KMS-11 (cell line): ENCODE results near the gene KDM4B.
"Not testable (repeated sequence)": the region's sequence is repeated elsewhere in the genome, so short reads cannot be mapped to it uniquely, and the experiment has no call there.

Experiments
- H2AFZ ChIP-seq: fragments of 200-600 bp; sonication (generic); 2 replicates; pipeline ENCODE4 v1.6.1; 2016; ENCODE audit warnings: antibody characterized with exemption, mixed run types, low read depth
- H3K27ac ChIP-seq: fragments of 200-600 bp; sonication (generic); 2 replicates; pipeline ENCODE4 v1.6.1; 2016; ENCODE audit warnings: mild to moderate bottlenecking, mixed run types
- H3K27me3 ChIP-seq: fragments of 200-600 bp; sonication (generic); 2 replicates; pipeline ENCODE4 v1.6.1; 2017; ENCODE audit warnings: mild to moderate bottlenecking, low read depth, mixed run types, moderate library complexity; ENCODE audit not compliant: insufficient read depth
- H3K36me3 ChIP-seq: fragments of 200-600 bp; sonication (generic); 2 replicates; pipeline ENCODE4 v1.6.1; 2017; ENCODE audit warnings: mild to moderate bottlenecking, mixed run types; ENCODE audit not compliant: insufficient read depth
- H3K4me1 ChIP-seq: fragments of 200-600 bp; sonication (generic); 2 replicates; pipeline ENCODE4 v1.6.1; 2016; ENCODE audit warnings: mild to moderate bottlenecking, low read depth, mixed run types; ENCODE audit not compliant: poor library complexity, severe bottlenecking
- H3K4me2 ChIP-seq: fragments of 200-600 bp; sonication (generic); 2 replicates; pipeline ENCODE4 v1.7.0; 2016; ENCODE audit warnings: mild to moderate bottlenecking, mixed run types
- H3K4me3 ChIP-seq: fragments of 200-600 bp; sonication (generic); IDR thresholded peaks from 2 replicates; pipeline ENCODE4 v1.6.1; 2017; ENCODE audit warnings: low read depth, low read length, mixed read lengths; ENCODE audit not compliant: insufficient read depth
- H3K79me2 ChIP-seq: fragments of 200-600 bp; sonication (generic); 2 replicates; pipeline ENCODE4 v1.6.1; 2016; ENCODE audit warnings: low read depth, mixed run types; ENCODE audit not compliant: insufficient read depth
- H3K9ac ChIP-seq: fragments of 200-600 bp; sonication (generic); 2 replicates; pipeline ENCODE4 v1.6.1; 2016; ENCODE audit warnings: mild to moderate bottlenecking, mixed run types
- H4K20me1 ChIP-seq: fragments of 200-600 bp; sonication (generic); 2 replicates; pipeline ENCODE4 v1.6.1; 2016; ENCODE audit warnings: mild to moderate bottlenecking, mixed run types; ENCODE audit not compliant: insufficient read depth
- TF ChIP-seq, protein P1 (sequence below): fragments of 200-600 bp; sonication (generic); conservative IDR thresholded peaks from 2 replicates; pipeline ENCODE4 v1.6.1; 2017; ENCODE audit warnings: low read depth, mild to moderate bottlenecking, antibody characterized with exemption, low read length, moderate library complexity, mixed read lengths

KDM4B gene

DNA sequence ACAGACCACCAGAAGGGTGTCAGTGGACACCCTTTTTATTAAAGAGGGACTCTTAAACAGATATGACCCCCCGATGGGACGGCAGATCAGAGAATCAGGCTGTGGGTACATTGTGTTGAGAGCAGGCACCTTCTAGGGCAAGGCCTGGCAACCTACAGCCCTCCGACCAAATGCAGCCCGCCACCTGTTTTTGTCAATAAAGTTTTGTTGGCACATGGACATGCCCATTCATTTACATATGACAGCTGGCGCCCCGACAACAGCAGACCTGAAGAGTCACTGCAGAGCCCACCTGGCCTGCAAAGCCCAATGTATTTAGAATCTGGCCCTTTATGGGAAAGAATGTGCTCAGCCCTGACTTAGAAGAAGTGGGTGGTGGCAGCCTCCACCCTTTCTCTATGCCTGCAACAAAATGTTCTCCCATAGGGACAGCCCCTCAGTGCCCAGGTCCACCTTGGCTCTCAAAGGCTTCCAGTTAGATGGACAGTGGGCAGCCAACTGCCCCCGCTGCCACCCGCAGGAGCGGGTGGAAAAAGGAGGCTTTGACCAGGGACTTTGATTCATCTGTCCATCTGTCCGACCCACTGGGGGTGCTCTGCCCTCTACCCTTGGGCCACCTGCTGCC, 186.8 kb downstream of the KDM4B start:
- H4K20me1 ChIP-seq: no peaks in the 10 kb centered on the region
- no peaks in the 10 kb centered on the region for H3K36me3 ChIP-seq
- no peaks in the 10 kb centered on the region for H3K4me1 ChIP-seq
- H3K27ac ChIP-seq: no peak overlapping the region
- H3K27me3 ChIP-seq: no peaks in the 10 kb centered on the region
- no peak overlapping the region for H3K4me3 ChIP-seq
- TF ChIP-seq, protein P1, sequence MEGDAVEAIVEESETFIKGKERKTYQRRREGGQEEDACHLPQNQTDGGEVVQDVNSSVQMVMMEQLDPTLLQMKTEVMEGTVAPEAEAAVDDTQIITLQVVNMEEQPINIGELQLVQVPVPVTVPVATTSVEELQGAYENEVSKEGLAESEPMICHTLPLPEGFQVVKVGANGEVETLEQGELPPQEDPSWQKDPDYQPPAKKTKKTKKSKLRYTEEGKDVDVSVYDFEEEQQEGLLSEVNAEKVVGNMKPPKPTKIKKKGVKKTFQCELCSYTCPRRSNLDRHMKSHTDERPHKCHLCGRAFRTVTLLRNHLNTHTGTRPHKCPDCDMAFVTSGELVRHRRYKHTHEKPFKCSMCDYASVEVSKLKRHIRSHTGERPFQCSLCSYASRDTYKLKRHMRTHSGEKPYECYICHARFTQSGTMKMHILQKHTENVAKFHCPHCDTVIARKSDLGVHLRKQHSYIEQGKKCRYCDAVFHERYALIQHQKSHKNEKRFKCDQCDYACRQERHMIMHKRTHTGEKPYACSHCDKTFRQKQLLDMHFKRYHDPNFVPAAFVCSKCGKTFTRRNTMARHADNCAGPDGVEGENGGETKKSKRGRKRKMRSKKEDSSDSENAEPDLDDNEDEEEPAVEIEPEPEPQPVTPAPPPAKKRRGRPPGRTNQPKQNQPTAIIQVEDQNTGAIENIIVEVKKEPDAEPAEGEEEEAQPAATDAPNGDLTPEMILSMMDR: no peak
- no peaks in the 10 kb centered on the region for H3K79me2 ChIP-seq
- no peak overlapping the region for H2AFZ ChIP-seq
- no peak overlapping the region for H3K4me2 ChIP-seq
- H3K9ac ChIP-seq: no peak overlapping the region

DNA sequence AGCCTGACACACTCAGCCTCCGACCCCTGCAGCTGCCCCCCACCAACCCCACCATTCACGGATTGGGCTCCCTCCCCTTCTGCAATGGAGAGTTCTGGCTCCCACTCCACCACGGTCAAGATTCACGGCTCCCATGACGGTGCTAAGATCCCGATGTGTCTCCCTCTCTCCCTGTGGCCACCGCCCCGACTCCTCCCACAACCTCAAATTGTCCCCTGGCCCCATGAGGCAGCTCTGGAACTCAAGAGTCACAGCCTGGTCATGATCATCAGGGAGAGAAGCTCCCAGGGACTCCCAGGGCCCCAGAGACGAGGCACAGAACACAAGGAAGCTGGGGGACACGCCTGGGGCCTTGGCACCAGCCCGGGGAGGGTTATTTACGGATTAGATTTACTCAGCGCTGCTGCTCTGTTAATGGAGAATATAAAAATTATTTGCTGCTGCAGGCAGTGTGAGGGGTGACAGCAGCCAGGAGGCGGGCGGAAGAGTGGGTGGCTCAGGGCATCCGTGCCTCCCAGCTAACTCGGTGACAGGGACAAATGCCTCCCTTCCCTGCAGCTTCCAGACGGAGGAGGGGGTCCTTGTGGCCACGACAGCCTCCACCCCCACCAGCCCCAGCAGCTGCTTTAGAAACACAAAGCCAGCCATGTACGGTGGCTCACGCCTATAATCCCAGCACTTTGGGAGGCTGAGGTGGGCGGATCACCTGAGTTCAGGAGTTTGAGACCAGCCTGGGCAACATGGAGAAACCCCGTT, 187.5 kb downstream of the KDM4B start:
- Histone ChIP-seq H3K4me2 (no peak overlapping the region), H3K4me1 (no peaks in the 10 kb centered on the region), H3K4me3 (no peak overlapping the region), H4K20me1 (no peaks in the 10 kb centered on the region), H3K27me3 (no peaks in the 10 kb centered on the region), H3K9ac (no peak overlapping the region), H3K27ac (no peak overlapping the region), H2AFZ (no peak overlapping the region), H3K36me3 (no peaks in the 10 kb centered on the region), H3K79me2 (no peaks in the 10 kb centered on the region)
- TF ChIP-seq, protein P1: no peak

DNA sequence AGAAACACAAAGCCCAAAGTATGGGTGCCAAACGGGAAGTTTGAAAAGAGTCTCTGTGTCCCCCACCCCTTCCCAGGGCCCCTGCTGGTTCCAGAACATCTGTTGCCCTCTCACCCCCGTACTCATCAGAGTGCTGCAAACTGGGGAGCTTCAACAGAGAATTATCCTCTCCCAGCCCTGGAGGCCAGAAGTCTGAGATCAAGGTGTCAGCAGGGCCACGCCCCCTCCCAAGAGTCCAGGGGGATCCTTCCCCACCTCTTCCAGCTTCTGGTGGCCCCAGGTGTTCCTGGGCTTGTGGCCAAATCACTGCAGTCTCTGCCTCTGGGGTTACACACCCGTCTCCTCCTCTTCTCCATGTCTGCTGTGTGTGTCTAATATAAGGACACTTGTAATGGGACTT, 188.3 kb downstream of the KDM4B start:
- TF ChIP-seq, protein P1: no peak
- Histone ChIP-seq H2AFZ (no peak overlapping the region), H3K9ac (no peak overlapping the region), H3K79me2 (no peaks in the 10 kb centered on the region), H3K27ac (no peak overlapping the region), H3K4me3 (no peak overlapping the region), H4K20me1 (no peaks in the 10 kb centered on the region), H3K4me2 (no peak overlapping the region), H3K36me3 (no peaks in the 10 kb centered on the region), H3K4me1 (no peaks in the 10 kb centered on the region), H3K27me3 (no peaks in the 10 kb centered on the region)

DNA sequence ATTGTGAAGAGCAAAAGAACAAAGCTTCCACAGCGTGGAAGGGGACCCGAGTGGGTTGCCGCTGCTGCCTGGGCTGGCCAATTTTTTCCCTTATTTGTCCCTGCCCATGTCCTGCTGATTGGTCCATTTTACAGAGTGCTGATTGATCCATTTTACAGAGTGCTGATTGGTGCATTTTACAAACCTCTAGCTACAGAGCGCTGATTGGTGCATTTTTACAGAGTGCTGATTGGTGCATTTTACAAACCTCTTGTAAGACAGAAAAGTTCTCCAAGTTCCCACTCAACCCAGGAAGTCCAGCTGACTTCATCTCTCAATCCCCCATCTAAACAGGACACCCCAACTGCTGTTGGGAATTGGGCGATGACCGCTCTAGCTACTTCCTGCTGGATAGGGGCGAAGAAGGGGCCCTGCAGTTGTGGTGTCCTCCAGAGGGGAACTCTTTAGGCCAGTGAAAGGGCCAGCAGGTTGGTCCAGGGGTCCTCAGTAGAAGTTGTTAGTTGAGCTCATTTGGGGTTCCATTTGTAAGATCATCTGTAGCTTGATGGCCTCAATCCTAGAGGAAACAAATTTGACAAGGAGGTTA, 189.7 kb downstream of the KDM4B start:
- not testable (repeated sequence) for H3K36me3 ChIP-seq, H3K27ac ChIP-seq, H3K4me1 ChIP-seq, H3K4me2 ChIP-seq, H4K20me1 ChIP-seq, H3K4me3 ChIP-seq, H3K9ac ChIP-seq, H3K27me3 ChIP-seq, H3K79me2 ChIP-seq, H2AFZ ChIP-seq

DNA sequence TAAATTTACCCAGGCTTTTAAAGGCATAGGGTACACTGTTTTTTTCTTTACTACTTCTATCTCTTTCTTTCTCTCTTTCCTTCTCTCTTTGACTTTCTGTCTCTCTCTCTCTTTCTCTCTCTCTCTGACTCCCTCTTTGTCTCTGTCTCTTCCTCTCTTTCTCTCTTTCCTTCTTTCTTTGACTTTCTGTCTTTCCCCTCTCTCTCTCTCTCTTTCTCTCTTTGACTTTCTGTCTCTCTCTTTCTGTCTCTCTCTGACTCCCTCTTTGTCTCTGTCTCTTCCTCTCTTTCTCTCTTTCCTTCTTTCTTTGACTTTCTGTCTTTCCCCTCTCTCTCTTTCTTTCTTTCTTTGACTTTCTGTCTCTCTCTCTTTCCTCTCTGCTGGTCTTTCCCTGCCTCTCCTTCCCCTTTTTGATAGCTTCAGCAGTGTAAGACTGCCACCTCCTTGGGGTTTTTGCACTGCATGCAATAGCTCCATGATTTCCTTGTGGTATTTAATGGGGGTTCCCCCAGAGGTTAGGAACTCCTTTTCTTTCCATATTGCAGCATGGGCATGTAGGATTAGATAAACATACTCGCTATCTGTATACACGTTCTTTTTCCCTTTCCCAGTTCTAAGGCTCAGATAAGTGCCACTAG, 191.4 kb downstream of the KDM4B start:
- not testable (repeated sequence) for H3K4me2 ChIP-seq, H3K27me3 ChIP-seq, H3K4me1 ChIP-seq, H3K27ac ChIP-seq, H3K9ac ChIP-seq, H2AFZ ChIP-seq, H3K36me3 ChIP-seq, H3K79me2 ChIP-seq, H3K4me3 ChIP-seq, H4K20me1 ChIP-seq

DNA sequence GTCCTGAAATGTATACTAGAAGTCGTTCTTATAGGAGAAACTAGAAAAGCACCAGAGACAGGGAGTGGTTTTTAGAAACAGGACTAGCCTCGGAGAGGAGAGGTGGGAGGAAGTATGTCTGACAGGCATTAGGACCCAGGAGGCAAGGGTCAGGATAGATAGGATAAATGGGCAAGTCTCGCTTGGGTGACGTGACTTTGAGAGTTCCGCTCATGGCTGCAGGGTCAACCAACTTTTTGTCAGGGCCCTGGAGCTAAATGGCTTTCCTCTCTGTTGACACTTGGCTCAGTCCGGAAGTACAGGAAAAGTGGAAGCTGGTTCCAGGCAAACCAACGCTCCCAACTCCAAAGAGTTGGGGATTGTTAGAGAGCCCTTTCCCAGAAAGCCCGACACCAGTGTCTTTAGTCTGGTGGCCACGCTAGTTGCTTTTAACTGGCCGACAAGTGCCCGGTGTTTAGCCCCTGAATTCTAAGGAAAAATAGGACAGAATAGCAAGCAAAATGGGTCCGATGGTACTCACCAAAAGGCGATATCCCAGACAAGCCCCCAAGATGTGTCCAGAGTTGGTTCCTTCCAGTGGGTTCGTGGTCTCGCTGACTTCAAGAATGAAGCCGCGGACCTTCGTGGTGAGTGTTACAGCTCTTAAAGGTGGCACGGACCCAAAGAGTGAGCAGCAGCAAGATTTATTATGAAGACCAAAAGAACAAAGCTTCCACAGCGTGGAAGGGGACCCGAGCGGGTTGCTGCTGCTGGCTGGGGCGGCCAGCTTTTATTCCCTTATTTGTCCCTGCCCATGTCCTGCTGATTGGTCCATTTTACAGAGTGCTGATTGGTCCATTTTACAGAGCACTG, 196.2 kb downstream of the KDM4B start:
- H3K4me3 ChIP-seq, H3K79me2 ChIP-seq, H3K27ac ChIP-seq, H3K9ac ChIP-seq, H3K27me3 ChIP-seq, H2AFZ ChIP-seq, H3K4me2 ChIP-seq, H3K36me3 ChIP-seq, H3K4me1 ChIP-seq, H4K20me1 ChIP-seq: not testable (repeated sequence)
